Medulla oblongata (tissue), 1 donor: Measurements from ENCODE around the gene INPP5A.

Experiments
- DNase-seq: peaks from one replicate; pipeline ENCODE4 v3.0.0-alpha.2; 2015; ENCODE audit errors: extremely low spot score

Gene INPP5A

DNA sequence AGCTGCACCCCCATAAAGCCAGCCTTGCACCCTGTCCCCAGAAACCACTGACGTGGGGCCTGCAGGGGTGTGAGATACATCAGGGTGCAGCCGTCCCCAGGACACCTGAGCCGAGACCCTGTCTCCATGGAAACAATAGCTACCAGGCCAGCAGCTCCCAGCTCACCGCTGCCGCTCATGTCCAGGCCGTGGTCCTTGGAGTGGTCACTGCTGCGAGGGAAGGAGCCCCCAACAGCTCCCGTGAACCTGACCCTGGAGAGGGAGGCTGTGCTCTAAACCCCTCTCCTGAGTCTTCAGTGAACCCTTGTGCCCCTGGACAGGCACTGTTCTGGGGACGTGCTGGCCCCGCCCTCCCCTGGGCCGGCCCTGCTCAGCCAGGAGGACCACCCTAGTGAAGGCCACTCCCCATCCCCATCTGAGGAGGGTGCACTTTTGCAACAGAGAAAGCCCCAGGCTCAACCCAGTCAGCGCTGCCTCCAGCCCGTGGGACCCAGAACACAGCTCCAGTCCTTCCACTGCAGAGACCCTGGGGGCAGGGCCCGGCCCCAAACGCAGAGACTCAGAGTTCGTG lies 19.6 kb upstream of the INPP5A start:
- DNase-seq = no peak

DNA sequence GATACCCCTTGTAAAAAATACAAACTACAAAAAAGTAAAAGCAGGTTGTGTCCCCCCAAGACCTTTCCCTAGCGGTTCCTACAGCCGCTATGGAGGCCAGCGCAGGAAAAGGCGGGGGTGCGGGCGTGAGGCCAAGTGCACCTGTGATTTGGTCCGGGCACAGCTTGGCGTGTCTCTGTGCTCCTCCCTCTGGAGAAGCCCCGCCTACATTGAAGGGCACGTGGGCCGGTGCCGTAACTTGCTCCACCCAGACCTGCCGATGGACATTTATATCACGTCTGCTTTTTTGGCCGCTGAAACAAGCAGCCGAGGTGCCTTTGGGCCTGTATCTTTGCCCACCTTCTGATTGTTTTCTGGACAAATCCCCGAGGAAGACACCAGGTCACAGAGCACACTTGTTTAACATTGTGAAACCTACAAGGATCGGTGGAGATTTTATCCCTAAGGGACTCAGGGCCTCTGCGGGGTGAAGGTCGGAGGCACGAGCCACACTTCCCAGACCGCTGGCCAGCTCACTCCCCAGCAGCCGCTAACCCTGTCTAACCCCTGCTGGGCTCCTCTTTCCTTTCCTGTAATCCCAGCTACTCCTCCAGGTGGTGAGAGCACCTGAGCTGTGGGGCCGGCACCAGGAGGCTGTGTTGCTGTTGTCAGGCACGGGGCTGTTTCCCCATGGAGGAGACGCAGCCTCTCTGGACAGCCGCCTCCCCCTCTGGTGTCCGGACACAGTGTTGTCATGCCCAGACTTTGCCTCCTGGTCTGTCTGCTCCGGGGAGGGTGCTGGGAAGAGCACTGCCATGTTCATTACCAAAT lies 18.8 kb upstream of the INPP5A start:
- no peak for DNase-seq

DNA sequence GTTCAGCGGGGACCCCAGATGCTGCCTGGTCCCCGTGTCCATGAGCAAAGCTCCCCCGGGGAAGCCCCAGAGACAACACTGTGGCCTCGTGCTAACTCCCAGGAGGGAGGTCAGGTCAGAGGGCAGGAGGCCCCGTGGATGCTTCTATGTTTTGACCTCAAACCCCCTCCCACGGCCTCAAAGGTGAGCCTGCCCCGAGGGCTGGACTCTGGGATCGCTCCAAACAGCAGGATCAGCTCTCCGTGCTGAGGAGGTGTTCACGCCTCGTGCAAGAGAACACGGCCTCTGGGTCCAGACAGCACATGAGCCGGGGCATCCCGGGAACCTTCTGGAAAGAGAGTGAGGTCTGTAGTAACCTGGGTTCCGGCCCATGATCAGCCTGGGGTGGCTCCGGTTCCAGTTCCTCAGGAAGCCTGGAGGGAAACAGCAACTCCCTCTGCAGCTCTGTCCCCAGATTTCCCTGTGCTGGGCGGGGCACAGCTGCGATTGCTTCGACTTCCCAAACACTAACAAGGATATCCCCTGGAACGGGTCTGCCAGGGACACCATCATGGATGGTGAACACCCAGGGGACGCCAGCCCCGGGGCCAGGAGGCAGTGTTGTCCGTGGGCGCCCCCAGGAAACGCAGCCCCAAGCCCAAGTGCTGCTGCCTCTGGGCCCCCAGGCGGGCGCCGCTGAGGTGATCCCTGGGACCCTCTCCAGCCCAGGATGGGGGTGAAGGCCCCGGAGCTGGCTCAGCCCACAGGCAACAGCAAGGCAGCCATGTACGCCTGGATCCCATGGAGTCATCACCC lies 18.0 kb upstream of the INPP5A start:
- no peak for DNase-seq

DNA sequence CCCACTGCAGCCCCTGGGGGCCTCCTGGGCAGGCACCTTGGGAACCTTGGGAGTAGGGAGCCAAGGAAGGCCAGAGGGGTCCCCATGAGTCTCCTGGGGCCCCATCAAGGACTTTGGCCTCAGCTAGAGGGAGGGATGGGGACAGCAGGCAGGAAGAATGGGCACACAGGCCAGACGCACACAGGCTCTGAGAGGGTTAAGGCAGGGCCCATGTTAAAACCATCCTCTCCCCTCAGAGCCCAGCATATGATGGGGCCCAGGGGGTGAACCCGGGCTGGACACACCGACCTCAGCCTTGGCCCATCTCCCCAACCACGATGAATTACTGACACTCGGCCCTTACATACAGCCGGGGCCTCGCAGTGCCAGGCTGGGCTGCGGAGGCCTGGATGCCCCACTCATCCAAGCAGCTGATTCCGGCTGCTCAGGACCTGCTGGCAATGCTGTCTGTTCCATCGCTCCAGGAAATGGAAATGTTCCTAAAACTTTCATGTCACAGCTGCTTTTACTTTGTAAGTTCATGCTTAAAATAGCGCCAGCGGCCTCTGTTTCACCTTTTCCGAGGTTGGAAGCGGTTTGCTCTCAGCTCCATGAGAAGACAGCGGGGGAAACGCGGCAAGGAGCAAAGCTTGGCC lies 17.3 kb upstream of the INPP5A start:
- DNase-seq = no peak

DNA sequence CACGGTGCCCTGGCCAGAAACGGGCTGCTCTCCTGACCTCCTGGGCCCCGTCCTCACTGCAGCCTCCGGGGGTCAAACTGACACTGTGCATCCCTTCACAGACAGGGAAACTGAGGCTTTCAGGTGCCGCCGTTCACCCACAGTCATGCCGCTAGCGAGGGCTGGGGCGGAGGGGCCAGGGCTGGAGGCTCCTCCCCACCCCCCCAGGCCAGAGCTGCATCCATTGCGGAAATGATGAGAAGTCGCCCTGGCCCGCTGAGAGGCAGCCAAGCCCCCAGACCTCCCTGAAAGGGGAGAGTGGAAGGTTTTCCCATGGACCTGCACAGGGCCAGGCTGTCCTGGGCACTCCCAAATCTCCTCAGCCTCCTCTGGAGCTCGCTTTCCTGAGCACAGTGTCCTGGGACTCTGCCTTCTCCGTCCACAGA lies 16.5 kb upstream of the INPP5A start:
- no peak for DNase-seq

DNA sequence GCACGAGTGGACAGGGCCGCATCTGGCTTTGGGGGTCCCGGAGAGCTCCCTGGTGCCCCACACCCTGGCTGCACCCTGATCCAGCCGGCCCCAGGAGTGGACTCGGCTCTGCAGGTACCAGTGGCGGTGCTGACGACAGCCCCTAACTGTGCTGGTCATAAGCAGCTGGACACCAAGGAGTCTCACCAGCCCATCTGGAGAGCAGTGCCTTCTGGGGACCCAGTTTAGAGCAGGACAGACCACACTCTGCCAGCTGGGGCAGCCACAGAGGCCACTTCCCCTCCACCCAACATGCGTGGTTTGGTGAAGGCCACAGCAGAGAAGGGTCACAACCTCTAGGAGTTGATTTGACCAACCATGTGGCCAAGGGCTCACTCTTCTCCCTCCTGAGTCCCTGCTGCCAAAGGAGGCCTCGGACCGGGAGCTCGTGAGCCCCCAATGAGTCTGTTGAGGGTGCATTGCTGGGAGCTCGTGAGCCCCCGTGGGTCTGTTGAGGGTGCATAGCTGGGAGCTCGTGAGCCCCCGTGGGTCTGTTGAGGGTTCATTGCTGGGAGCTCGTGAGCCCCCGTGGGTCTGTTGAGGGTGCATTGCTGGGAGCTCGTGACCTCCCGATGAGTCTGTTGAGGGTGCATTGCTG lies 16.0 kb upstream of the INPP5A start:
- DNase-seq = no peak

DNA sequence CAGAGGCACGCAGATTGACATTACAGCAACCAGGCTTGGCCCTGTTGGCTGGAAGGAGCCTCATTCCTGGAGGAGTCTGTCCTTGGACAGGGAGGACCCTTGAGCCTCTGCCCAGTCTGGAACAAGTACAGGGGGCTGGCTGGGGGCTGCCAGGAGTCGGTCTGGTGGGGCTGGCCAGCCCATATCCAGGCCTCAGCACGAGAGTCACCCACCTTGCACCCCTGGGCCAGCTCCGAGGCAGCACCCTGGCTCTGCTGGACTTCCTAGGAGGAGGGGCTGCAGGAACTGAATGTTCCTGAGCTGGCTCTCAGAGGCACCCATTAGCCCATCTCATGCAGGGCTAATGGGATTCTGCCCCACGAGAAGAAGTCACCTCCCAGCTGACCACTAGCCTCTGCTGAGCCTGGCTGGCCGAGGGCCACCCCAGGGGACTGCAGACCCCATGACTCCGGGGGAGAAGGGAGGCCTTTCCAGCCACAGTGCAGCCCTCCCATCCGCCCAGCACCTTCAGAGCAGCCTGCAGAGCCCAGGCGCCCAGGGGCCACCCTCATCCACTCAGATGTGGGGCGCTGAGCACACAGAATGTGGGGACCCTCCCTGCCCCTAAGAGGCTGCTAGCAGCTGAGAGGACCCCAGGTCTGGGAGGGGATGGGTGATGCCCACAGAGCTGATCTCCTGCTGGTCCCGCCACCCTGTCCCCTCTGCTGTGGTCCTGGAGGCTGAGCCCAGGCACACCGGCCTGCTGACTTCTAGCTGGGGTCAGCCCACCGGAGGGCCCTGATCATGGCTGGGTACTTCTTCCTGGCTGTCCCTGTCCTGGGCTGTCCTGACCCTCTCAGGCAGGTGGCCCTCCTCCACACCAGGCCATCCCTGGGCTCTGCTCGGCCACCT lies 14.8 kb upstream of the INPP5A start:
- no peak for DNase-seq

DNA sequence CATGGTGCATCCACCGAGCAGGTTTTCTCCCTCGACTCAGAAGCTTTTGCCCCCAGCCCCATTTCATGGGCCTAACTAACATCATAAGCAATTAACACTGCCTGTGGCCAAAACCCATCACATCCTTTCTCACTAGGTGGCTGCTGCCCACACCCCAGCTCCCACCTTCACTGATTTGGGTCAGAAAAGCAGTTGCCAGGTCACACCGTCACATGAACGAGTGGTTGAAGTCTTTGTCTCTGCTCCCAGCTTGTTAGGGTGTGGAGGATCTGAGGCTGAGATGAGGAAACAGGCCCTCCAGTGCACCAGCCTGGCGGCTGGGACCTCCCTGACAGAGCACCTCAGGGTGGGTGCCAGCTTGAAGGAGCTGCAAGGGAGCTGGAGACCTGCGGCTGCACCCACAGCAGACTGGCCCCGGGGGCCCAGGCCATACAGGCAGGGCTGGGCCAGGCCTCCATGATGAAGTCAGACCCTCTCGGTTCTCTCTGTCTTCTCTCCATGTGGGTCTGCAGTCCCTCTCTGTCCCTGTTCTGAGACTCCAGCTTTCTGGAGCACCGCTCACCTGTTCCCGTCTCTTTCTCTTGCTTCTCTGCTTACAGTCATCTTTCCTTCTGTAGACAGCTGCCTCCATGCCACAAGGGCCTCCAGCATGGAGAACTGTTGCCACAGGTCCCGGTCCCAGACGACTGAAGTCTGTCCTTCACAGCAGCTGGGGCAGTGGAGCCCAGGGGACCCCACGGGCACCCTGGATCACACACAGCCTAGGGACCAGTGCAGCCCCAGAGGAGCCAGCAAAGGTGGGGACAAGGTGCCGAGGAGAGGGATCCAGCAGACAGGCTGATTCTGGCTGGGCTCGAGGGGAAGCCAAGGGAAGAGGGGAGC lies 13.8 kb upstream of the INPP5A start:
- no peak for DNase-seq

DNA sequence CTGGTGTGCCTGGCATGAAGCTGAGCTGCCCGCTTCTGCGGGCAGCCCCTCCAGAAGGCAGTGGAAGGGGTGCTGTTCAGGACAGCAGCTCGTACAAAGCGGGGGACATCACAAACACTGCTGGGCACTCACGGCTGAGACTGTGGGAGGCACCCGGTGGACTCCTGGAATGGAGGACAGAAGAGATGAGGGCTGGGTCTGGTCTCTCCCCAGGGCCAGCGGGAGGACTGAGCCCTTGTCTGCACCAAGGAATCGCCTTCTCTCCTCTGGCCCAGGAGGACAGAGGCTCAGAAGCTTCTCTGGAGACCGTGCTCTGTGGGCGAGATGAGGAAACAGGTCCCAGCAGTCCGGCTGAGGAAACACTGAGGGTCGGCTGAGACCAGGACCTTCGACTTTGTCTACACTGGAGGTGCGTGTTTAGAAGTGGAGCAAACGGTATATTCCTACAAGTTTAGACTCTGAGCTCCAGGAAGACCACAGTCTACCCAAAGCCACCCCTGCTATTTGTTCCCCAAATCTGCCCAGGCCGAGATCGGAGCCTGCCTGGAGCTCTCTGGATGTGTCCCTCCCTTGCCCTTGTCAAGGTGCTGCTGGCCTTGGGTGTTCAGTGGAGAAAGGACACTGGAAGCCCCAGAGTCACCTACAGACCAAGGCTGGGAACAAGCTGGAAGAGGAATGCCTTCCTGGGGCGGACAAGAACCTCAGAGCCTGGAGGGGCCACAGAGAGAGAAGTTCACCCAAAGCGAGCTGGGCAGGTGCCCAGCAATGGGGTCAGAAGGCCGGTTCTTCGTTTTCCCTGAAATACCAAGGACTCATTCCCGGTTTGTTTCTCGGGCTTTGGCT lies 12.9 kb upstream of the INPP5A start:
- no peak for DNase-seq

DNA sequence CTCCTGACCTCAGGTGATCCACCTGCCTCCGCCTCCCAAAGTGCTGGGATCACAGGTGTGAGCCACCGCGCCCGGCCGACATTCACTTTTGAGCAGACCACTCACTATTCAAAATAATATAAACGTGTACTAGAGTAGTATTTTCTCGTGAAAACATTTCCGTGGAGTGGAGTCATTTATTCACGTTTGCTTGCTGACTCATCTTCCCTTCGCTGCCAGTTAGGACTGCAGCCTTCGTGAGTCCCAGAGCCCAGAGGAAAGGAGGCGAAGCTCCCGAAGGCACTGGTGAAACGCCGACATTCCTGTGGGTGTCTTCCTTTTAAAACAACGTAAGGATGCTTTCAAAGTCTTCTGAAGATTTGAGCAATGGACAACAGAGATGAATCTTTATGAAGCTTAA lies 10.9 kb upstream of the INPP5A start:
- DNase-seq = no peak

DNA sequence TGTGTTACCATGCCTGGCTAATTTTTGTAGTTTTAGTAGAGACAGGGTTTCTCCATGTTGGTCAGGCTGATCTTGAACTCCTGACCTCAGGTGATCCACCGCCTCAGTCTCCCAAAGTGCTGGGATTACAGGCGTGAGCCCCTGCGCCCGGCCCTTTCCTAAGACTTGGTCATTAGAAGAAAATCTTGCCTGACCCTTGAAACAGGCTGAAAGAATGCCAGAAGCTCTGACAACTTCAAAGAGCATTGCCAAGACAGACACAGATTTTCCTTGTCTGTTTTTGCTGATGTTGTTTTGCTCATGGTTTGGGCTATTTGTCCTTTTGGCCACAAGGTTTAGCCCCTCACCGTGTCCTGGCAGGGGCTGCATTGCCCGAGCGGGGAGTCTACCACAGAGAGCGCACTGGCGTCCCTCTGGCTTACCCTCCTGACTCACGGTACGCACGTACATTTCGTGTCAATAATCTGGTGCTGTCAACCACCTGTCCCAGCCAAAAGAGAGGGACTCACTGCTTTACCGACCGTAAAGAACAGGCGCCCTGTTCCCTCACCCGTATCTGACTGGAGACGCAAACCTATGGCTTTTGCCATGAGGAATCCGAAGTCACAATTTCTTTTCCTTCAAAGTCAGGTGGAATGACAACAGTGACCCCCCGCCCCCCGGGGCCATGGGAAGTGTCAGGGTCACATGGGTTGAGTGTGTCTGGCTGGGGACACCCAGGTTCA lies 10.1 kb upstream of the INPP5A start:
- DNase-seq = no peak

DNA sequence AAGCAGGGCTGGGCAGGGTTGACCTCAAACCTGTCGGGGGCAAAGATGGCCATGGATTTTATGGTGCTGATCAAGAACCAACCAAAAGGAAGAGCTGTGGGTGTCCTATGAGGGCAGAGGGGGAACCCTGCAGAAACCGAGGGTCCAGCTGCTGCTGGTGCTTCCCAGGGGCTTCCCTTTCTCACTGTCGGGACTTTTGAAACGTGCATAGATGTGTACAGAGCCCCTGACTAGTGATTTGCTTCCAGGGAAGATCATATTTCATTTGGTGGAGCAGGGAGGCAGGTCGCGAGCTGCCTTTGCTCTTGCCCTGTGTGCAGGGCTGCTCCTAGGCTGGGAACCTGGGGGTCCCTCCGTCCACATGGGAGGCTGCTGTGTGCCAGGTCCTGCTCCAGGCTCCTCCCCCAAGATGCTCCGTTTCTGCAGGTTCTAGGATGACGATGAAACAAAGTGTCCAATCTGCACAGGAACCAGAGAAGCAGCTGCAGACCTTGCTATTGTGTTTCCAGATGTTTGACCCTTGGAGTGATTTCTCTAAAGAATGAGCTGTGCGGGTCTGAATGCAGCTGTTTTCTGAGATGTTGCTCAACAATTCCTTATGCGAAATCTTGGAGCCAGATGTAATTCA lies 9.4 kb upstream of the INPP5A start:
- no peak for DNase-seq

DNA sequence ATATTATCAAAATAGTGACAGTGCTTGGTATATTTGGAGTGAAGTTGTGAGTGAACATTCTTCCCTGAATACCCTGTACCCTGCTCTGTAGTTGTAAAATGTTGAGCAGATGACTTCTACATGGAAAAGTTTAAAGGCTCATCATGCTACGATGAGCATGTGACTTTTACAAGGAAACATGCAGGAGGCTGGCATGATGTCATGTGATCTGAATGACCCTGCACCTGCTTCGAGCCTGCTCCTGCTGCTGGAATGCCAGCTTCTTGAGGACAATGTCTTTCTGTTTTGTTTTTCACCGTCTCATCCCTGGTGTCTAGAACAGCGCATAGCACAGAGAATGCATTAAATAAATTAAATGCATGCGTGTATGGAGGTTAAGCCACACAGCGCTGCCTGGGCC lies 5.4 kb upstream of the INPP5A start:
- no peak for DNase-seq

DNA sequence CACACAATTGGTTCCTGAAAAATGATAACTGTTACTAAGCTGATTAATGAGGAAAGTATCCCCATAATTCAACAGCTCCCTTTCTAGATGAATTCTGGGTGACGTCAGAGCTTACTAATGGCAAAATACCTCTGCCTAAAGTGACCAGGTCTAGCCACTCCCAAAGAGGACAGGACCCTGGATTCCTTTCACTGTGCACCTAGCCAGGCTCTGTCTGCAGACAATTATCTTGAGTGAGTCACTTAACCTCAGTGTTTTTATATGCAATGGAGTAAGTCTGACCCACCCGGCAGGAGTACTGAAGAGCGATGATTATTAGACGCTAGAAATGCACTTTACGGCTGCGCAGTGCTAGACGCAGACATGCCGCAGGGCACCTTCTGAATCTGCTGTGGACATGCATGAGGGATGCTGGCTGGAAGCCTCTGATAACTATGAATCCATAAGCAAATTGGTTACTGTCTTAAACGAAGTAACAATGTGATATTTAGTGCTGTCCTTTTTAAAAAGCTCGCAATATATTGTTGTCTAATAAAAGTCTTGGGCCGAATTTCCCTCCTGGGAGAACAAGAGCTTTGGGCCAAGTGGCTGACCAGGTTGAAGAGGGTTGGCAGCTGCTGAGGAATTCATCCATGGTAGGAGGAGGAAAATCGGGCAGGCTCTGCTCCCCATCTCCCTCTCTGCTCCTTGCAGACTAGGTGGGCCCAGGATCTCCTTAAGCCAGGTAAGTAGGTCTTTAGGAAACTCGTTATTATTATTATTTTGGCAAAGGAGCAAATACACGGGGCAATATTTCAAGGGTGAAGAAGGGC lies 4.6 kb upstream of the INPP5A start:
- DNase-seq = no peak

DNA sequence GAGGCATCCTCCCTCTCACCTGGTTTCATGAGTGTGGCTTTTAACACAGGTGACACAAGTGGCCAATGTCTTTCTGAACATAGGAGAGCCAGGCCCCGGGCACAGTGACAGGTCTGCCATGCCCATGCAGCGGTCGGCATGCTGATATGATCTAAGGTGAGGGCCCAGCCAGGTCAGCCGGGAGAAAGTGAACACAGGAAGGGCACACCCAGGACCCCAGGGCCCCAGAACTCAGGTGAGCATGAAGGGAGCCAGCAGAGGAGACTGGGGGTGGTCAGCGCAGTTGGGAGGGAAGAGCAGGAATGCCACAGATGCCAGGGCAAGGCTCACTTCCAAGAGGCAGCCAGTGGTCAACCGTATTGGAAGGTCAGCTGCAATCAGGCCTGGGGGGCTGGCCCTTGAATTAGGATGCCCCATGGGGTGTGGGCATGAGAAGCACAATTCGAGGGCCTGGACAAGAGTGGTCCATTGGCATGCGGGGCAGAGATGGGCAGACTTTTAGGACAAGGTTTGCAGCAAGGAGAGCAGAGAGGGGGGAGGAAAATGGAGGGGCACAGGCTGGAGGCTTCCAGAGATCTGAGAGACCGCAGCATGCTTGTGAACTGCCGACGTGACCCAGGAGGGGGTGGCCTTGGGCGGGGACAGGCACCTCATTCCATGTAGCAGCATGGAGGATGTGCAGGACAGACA lies 3.9 kb upstream of the INPP5A start:
- DNase-seq = no peak

DNA sequence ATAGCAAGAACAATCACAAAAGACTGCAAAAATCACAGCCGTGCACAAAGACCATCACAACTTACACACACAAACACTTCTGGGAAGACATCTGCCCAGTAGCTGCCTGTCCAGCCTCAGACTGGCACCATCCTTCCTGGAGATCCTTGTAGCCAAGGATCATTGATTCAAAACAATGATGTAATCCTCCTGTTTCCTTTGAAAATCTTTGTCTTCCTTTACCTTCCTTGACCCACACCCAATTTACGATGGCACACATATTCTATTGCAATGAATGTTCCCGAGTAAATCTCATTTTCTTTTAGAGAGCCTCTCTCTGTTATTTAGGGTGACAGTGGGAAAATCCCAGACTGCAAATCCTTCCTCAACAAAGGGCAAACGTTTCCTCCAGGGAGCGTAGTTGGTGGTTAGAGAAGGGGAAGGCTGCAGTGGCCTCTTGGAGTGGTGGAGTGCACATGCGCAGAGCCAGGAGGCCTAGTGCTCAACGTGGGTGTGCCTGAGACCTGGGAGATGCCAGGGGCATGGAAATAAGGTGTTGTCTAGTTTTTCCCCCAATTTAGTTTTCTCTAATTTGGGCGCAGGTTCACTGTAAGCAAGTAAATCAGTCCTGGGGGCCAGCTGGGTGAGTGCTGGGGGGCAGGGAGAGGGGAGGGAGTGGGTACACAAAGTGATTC lies 3.1 kb upstream of the INPP5A start:
- no peak for DNase-seq
